IPS DF 4.7 (cell line): Measurements from ENCODE around the gene CXCL10.

Source experiments
- DNase-seq: peaks from one replicate; pipeline ENCODE4 v3.0.0-alpha.2; 2013; ENCODE audit warnings: low spot score; ENCODE audit errors: extremely low read depth

CXCL10 gene

DNA sequence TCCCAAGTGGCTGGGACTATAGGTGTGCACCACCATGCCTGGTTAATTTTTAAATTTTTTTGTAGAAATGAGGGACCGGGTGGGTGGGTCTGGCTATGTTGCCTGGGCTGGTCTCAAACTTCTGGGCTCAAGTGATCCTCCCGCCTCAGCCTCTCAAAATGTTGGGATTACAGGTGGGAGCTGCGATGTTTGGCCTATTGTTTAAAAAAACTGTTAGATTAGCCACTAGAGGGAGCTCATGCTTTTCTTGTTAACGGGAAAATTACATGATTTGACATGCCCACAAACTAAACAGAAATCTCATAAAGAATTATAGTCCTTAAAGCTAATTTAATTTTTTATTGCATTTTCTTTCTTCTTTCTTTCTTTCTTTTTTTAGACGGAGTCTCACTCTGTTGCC, 27.6 kb downstream of the CXCL10 start:
- no peak for DNase-seq

DNA sequence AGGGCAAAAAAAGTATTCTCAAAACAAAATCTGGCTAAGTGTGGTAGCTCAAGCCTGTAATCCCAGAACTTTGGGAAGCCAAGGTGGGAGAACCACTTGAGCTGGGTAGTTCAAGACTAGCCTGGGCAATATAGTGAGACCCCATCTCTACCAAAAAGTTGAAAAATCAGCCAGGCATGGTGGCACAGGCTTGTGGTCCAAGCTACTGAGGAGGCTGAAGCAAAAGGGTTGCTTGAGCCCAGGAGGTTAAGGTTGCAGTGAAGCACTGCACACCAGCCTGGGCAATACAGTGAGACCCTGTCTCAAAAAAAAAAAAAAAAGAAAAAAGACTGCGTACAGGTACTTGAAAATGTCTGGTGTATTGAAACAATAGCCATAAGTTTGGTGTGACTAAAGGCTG, 30.8 kb downstream of the CXCL10 start:
- DNase-seq: no peak

DNA sequence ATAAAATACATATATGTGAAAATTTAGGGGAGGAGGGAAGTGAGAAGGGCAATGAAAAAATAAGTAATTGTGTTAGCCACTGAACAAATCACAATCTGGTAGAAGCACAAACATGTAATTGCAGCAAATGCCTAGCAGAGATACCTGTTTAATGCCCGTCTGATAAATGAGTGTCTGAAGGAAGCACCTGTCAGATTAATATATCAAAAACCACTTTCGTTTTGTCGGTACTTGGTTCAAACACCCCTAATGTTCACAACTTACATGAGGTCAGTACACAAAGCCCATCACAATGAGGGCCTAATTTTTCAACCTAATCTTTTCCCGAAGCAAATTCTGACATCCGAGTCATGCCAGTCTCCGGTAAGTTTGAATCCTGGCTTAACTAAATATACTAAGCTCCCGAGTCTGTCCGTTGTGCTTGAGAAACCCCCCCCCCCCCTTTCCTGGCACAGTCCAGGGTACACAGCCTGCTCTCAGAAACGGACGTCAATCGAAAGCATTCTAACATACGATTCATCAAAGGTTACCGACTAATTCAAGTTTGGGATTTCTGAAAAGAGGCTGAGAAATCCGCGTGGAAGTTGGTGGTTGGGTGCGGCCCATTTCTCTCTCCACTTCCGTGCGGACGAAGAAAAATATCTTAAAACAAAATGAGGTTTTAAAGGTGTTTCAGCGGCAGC, 33.3 kb downstream of the CXCL10 start:
- no peak for DNase-seq

DNA sequence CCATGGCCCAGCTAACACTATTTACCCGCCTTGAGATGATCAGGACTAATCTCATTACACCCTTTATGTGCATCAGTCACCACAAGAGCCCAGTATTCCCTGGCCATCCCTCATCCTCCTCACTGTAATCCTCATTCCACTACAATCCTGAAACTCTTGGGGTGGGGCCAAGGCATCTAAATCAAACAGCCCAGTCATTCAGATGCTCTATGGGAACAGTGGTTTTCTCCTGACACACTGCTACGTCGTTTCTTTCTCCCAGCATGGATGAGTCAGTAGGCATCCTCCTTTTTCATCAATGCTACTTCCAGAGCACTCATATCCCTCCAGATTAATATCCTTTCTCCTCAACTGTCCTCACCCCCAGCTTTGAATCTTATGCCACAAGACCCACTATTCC, 38.2 kb downstream of the CXCL10 start:
- DNase-seq: no peak

DNA sequence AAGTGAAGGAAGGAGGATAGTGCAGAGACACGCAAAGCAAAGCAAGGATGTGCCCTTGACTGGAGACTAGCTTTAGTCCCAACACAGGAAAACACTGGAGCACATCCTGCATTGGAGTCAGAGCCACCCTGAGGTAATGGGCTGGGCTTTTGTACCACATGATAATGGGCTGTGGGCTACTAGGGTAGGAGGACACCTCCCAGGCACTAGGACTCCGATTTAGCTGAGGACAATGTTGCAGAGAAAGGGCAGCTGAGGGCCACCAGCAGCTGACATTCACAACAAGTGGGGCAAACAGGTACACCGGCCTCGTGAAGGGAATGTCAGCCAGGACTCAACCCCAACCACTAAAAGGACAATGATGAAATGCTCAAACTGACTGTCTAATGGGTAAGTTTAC, 42.7 kb downstream of the CXCL10 start:
- DNase-seq: no peak

DNA sequence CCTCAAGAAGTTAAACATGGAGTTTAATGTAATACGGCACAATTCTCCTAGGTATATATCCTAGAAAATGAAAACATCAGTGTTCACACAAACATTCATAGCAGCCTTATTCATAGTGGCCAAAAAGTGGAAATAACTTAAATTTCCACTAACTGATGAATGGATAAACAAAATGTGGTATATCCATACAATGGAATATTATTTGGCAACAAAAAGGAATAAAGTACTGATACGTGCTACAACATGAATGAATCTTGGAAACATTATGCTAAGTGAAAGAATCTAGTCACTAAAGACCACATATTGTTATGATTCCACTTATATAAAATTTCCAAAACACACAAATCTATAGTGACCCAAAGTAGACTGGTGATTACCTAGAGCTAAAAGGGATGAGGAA, 47.1 kb downstream of the CXCL10 start:
- no peak for DNase-seq

DNA sequence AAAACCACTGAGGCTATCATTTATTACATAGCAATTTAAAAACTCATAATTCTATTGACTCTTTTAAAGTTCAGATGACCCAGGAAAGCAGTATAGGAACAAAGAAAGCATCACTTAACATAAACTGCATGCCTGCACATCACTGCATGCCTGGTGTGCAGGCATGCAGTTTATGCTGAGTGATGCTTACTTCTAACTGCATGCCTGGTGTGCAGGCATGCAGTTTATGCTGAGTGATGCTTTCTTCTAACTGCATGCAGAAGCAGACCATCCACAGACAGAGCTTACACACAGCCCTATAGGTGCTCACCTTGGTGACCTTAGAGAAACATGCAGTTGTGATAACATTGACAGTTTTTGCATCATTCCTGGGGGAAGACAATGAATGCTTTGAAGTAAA, 49.5 kb downstream of the CXCL10 start:
- no peak for DNase-seq
